RWPE2 (cell line): Measurements from ENCODE around the gene DMD.

Experiments used
- ATAC-seq: fragments of 200-7000 bp; cut with Tn5 transposase; 3 replicates; pipeline ENCODE4 v1.9.1; 2021; ENCODE audit warnings: low read depth
- DNase-seq: peaks from one replicate; pipeline ENCODE4 v3.0.0-alpha.2; 2020; ENCODE audit warnings: low spot score
- H3K27ac ChIP-seq: fragments of 450-650 bp; 2 replicates; pipeline ENCODE4 v1.5.1; 2017; ENCODE audit warnings: mild to moderate bottlenecking; ENCODE audit not compliant: poor library complexity, severe bottlenecking
- H3K27me3 ChIP-seq: fragments of 250-450 bp; sonication (Bioruptor Pico); 2 replicates; pipeline ENCODE4 v1.5.1; 2021; ENCODE audit warnings: mild to moderate bottlenecking, moderate library complexity; ENCODE audit not compliant: insufficient read depth, poor library complexity, severe bottlenecking
- H3K36me3 ChIP-seq: fragments of 250-450 bp; sonication (Bioruptor Pico); 2 replicates; pipeline ENCODE4 v1.5.1; 2020; ENCODE audit warnings: low read depth, mild to moderate bottlenecking, moderate library complexity
- H3K4me1 ChIP-seq: fragments of 250-450 bp; sonication (Bioruptor Pico); 2 replicates; pipeline ENCODE4 v1.5.1; 2021; ENCODE audit warnings: mild to moderate bottlenecking, moderate library complexity; ENCODE audit not compliant: insufficient read depth, poor library complexity, severe bottlenecking
- H3K4me3 ChIP-seq: fragments of 250-450 bp; sonication (Bioruptor Pico); 2 replicates; pipeline ENCODE4 v1.5.1; 2021; ENCODE audit warnings: mild to moderate bottlenecking, moderate library complexity; ENCODE audit not compliant: severe bottlenecking
- H3K9me3 ChIP-seq: fragments of 250-450 bp; sonication (Bioruptor Pico); 2 replicates; pipeline ENCODE4 v1.5.1; 2021; ENCODE audit warnings: mild to moderate bottlenecking, moderate library complexity; ENCODE audit not compliant: severe bottlenecking
- CTCF ChIP-seq: fragments of 450-650 bp; IDR thresholded peaks from one replicate; pipeline ENCODE4 v1.5.1; 2017; ENCODE audit warnings: mild to moderate bottlenecking, moderate library complexity; ENCODE audit not compliant: poor library complexity, severe bottlenecking

The DMD gene

GRCh38 chrX:32662516-32662915 is 548.8 kb downstream of the DMD start:
- Histone ChIP-seq H3K4me3 (no peak overlapping the region), H3K27me3 (no peaks in the 10 kb centered on the region), H3K27ac (no peak overlapping the region), H3K36me3 (no peaks in the 10 kb centered on the region), H3K4me1 (no peaks in the 10 kb centered on the region), H3K9me3 (no peaks in the 10 kb centered on the region)
- ATAC-seq (no peak), DNase-seq (no peak)
- TF ChIP-seq CTCF = no peak

- ATAC-seq (no peak), DNase-seq (no peak)
- Histone ChIP-seq H3K27ac (no peak overlapping the region), H3K36me3 (no peaks in the 10 kb centered on the region), H3K27me3 (no peaks in the 10 kb centered on the region), H3K9me3 (no peaks in the 10 kb centered on the region), H3K4me3 (no peak overlapping the region), H3K4me1 (no peaks in the 10 kb centered on the region)
- no peak for TF ChIP-seq CTCF
These were observed 566.7 kb downstream of the DMD start for GRCh38 chrX:32644476-32645245.

GRCh38 chrX:32642283-32642682 is 569.1 kb downstream of the DMD start:
- Histone ChIP-seq H3K27me3 (no peaks in the 10 kb centered on the region), H3K36me3 (no peaks in the 10 kb centered on the region), H3K27ac (no peak overlapping the region), H3K4me3 (no peak overlapping the region), H3K9me3 (no peaks in the 10 kb centered on the region), H3K4me1 (no peaks in the 10 kb centered on the region)
- DNase-seq (no peak), ATAC-seq (no peak)
- TF ChIP-seq CTCF = no peak

GRCh38 chrX:32618154-32618553 is 593.2 kb downstream of the DMD start:
- Histone ChIP-seq H3K9me3 (no peaks in the 10 kb centered on the region), H3K27ac (no peak overlapping the region), H3K4me3 (no peak overlapping the region), H3K4me1 (no peaks in the 10 kb centered on the region), H3K36me3 (no peaks in the 10 kb centered on the region), H3K27me3 (no peaks in the 10 kb centered on the region)
- no peak for TF ChIP-seq CTCF
- DNase-seq (no peak), ATAC-seq (no peak)

GRCh38 chrX:32614707-32615106 is 596.6 kb downstream of the DMD start:
- Histone ChIP-seq H3K4me3 (no peak overlapping the region), H3K4me1 (no peaks in the 10 kb centered on the region), H3K27ac (no peak overlapping the region), H3K27me3 (no peaks in the 10 kb centered on the region), H3K9me3 (no peaks in the 10 kb centered on the region), H3K36me3 (no peaks in the 10 kb centered on the region)
- no peak for TF ChIP-seq CTCF
- DNase-seq = no peak
- ATAC-seq = no peak
